ENCODE results near the gene CYP3A7.
A peak's percentile ranks its signal among the peaks of the same experiment; 100 is the strongest.
"Not testable (repeated sequence)": the region's sequence is repeated elsewhere in the genome, so short reads cannot be mapped to it uniquely, and the experiment has no call there.

The CYP3A7 gene

DNA sequence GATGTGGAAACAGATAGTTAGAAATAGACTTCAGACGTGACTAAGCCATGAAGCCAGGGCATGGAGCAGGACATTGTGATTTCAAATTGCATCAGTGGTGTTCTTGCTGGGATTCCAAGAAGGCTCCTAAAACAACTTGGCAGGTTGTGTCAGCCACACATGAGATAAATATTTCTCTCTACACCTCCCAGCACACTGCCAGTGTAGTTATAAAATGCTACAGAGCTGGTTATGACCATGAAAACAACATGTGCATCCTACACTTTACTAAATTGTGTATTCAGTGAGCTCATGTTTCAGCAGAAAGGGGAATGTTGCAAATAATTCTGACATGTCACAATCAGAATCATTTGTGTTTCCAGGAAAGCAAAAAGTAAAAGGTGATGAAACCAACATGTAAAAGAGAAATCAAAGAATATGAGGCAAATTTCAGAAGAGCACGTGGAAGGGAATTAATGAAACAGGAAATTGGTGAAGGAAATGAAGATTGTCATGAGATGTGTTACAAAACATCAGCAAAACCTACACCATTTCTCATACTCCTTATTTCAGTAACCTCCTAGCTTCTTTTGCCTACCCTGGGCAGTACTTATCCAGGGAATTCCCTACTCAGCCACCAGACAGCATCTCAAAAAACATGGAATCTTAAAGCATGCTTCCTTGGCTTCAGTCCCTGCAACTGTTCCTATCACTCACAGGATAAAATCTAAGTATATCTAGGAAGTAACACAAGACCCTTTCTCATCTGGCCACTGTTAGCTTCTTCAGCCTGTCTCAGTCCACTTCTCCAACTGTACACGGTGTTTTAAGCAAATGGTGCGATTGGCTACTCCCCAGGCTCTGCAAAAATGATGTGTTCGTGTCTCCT lies 5.8 kb upstream of the CYP3A7 start:
- POLR2A ChIA-PET, result no interaction called here
- TF ChIP-seq, protein P1, sequence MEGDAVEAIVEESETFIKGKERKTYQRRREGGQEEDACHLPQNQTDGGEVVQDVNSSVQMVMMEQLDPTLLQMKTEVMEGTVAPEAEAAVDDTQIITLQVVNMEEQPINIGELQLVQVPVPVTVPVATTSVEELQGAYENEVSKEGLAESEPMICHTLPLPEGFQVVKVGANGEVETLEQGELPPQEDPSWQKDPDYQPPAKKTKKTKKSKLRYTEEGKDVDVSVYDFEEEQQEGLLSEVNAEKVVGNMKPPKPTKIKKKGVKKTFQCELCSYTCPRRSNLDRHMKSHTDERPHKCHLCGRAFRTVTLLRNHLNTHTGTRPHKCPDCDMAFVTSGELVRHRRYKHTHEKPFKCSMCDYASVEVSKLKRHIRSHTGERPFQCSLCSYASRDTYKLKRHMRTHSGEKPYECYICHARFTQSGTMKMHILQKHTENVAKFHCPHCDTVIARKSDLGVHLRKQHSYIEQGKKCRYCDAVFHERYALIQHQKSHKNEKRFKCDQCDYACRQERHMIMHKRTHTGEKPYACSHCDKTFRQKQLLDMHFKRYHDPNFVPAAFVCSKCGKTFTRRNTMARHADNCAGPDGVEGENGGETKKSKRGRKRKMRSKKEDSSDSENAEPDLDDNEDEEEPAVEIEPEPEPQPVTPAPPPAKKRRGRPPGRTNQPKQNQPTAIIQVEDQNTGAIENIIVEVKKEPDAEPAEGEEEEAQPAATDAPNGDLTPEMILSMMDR (IDR thresholded peaks at IDR 0.05; ENCODE audit: control extremely low read depth, extremely low read depth, low read depth, missing control alignments), result no peak
- CTCF ChIA-PET, result no interaction called here
- DNase-seq (ENCODE audit: extremely low spot score), result no peak

DNA sequence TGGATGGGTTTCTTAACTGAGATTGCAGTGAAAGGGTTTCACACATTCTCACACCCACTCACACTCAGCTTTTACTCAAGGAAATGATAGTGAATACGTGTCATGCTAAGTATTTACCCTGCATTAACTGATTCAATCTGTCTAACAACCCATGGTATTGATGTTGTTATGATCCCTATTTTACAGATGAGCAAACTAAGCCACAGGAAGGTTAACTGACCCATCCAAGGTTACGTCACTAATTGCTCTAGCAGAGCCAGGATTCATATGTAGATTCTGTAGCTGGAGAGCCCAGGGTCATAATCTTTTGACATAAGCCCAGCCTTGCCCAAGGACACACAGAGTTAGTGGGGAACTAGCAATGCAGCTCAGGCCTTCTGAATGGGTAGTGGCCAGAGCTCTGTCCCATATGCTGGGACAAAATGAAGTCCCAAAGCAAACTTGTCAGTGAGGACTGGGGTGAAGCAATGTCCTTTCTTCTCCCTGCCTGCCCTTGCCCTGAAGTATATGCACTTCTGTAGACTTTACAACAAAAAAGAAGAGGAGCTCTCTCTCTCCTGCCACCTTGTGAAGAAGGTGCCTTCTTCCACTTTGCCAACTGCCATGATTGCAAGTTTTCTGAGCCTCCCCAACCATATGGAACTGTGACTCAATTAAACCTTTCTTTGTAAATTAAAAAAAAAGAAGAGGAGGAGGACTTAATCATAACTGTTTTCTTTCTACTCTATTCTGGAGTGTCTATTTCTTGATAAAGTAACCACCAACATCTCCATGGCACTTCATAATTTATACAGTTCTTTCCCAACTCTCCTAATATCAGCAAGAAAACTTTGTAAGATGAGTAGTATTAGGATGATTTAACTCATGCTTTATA lies 4.9 kb upstream of the CYP3A7 start:
- TF ChIP-seq, protein P1 (IDR thresholded peaks at IDR 0.05; ENCODE audit: control extremely low read depth, extremely low read depth, low read depth, missing control alignments), result no peak
- DNase-seq (ENCODE audit: extremely low spot score), result no peak
- ChIA-PET CTCF (no interaction called here), POLR2A (no interaction called here)

DNA sequence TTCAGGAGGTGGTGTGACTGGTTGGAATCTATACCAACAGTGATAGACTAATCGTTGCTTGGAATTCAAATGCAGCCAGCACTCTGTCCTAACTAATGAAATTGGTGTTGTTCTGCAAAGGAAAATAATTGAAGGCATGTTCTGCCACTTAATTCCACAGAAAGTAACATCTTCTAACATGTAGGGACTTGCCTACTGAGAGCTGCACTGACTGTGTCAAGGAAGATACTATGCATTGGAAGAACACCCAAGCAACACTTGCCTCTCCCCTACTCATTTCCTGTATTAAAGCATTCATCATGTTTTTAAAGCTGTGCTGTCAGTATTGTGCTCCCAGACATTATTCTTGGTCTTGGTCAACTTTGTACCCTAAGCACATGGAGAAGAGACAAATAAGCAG lies 2.7 kb upstream of the CYP3A7 start:
- ChIA-PET POLR2A (no interaction called here), CTCF (interaction anchor here (1.4 to 1.6 kb wide), 2 partner anchors 10 to 17 kb away, joined by 3 to 5 read pairs; no protein-coding TSS in a partner anchor)

DNA sequence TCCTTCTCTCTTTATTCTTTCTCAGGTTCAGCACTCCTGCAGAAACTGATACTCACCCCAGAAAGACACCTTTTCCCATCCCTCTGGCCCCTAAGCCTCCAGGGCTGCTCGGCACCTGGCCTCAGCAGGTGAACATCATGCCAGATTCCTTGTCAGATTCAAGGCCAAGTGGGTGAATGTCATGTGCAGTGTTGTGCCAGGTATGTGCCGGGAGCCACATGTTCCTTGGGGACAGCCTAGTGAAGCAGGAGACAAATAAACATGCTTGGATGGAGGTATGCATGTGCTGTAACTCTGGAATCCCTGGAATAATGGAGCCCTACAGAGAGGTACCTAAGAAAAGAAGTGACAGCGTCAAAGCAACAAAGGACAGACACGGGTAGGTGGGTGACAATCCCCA lies 1.7 kb upstream of the CYP3A7 start:
- CTCF ChIA-PET; POLR2A ChIA-PET; DNase-seq (ENCODE audit: extremely low spot score): not testable (repeated sequence)

More for the DNA sequence above, 2.7 kb upstream of the CYP3A7 start:
- TF ChIP-seq, protein P1 (IDR thresholded peaks at IDR 0.05; ENCODE audit: control extremely low read depth, extremely low read depth, low read depth, missing control alignments), result no peak
- DNase-seq (ENCODE audit: extremely low spot score), result no peak

DNA sequence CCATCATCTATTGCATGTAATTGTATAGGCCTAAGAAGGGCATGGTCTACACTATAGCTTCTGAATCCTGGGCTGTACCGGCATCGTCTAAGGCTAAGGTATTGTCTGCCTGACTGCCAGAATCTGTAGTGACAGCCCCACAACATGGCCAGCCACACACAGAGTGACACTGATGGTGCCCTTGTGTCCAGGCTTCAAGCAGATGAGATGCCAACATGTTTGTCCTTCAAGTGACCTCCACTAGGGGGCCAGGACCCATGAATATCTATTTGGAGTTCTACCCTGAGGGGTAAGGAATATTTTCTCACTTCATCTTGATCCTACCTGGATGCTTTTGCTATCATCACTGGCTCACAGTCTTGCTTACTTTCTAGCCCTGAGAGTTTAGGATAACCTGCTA lies 1.5 kb downstream of the CYP3A7 start:
- ChIA-PET POLR2A (no interaction called here), CTCF (no interaction called here)
- DNase-seq (ENCODE audit: extremely low spot score), result no peak
- TF ChIP-seq, protein P1 (IDR thresholded peaks at IDR 0.05; ENCODE audit: control extremely low read depth, extremely low read depth, low read depth, missing control alignments), result peak; percentile 20

DNA sequence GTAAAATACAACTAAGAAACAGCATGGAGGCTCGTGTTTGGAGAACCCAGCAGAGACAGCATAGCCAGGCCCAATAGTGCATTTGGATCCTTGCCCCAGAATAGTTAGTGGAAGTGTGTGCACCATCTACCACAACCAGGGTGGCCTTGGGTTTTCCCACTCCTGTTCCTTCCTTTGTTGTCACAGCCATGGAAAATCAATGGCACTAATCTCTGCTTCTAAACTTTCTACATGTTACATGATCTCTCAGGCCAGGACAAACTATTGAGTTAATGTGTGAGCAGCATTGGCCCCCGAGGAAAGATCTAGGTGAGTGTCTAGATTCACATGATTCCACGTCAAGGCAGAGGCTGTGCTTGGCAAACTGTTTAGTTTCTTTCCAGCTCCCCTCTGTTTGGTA lies 2.0 kb downstream of the CYP3A7 start:
- CTCF ChIA-PET, result no interaction called here
- POLR2A ChIA-PET, result no interaction called here
- TF ChIP-seq, protein P1 (IDR thresholded peaks at IDR 0.05; ENCODE audit: control extremely low read depth, extremely low read depth, low read depth, missing control alignments), result no peak
- no peak for DNase-seq (ENCODE audit: extremely low spot score)
